Gastroesophageal sphincter (tissue), 4 donors: ENCODE measurements around the gene TTC7B. TPM values are rescaled to one million over a fixed set of nuclear protein-coding genes. Genes with fewer than 3 reads are reported as not detected.

Source experiments
- ATAC-seq: fragments of 150-250 bp; one replicate; pipeline ENCODE4 v1.9.1; 2016; ENCODE audit warnings: mild to moderate bottlenecking, moderate library complexity
- H3K27ac ChIP-seq, 4 donors: fragments of 200-600 bp; sonication (generic) in 3 of 4; 1 replicate in 3 of 4; 2 replicates in 1 of 4; pipeline ENCODE4 v1.5.1; 2016 to 2019
- H3K27me3 ChIP-seq: fragments of 200-600 bp; sonication (generic); one replicate; pipeline ENCODE4 v1.5.1; 2019
- H3K36me3 ChIP-seq, 2 donors: fragments of 200-600 bp; sonication (generic); one replicate each; pipeline ENCODE4 v1.5.1; 2019; ENCODE audit warnings: control low read depth in 1 of 2
- H3K4me1 ChIP-seq, 3 donors: fragments of 200-600 bp; sonication (generic); 1 replicate in 2 of 3; 2 replicates in 1 of 3; pipeline ENCODE4 v1.5.1; 2016 to 2019; ENCODE audit warnings: control low read depth in 2 of 3
- H3K4me3 ChIP-seq, 2 donors: fragments of 200-600 bp; sonication (generic); one replicate each; pipeline ENCODE4 v1.5.1; 2019; ENCODE audit warnings: mild to moderate bottlenecking in 1 of 2, moderate library complexity in 1 of 2
- H3K9me3 ChIP-seq, 3 donors: fragments of 200-600 bp; sonication (generic); one replicate each; pipeline ENCODE4 v1.5.1; 2017 to 2019; ENCODE audit warnings: control low read depth in 2 of 3
- EP300 ChIP-seq: sonication (generic); formaldehyde crosslinking; IDR thresholded peaks from one replicate; pipeline ENCODE4 v1.6.1; 2017; ENCODE audit warnings: antibody characterized with exemption, mild to moderate bottlenecking
- POLR2A ChIP-seq, 2 donors: fragments of 450-650 bp; IDR thresholded peaks; one replicate each; pipeline ENCODE4 v1.6.1; 2017; ENCODE audit warnings: antibody characterized with exemption in 2 of 2, mild to moderate bottlenecking in 2 of 2, moderate library complexity in 1 of 2
- POLR2AphosphoS5 ChIP-seq: sonication (generic); formaldehyde crosslinking; IDR thresholded peaks from one replicate; pipeline ENCODE4 v1.6.1; 2017; ENCODE audit warnings: antibody characterized with exemption
- WGBS, 2 donors: methylation state at CpG; one replicate each; pipeline ENCODE4 v1.1.5; 2018; ENCODE audit warnings: low coverage in 1 of 2; 5-methylcytosine and 5-hydroxymethylcytosine counted together
- total RNA-seq, 4 donors: library from RNA; depleted of rRNA; stranded (reverse); fragments of >200 nt; gene quantifications; one replicate each; pipeline ENCODE4 v1.1.0, GENCODE V29; 2016
- TF ChIP-seq, protein P1 (sequence below), 4 experiments: fragments of 200-600 bp in 2 of 4; fragments of 450-650 bp in 2 of 4; sonication (generic) in 1 of 4; IDR thresholded peaks; one replicate each; pipeline ENCODE4 v1.5.1; 2017 to 2019; ENCODE audit warnings: antibody characterized with exemption in 4 of 4, mild to moderate bottlenecking in 2 of 4, moderate library complexity in 2 of 4

TTC7B gene
- total RNA-seq, 4 donors from 2014 or later, result 59.0 to 170 (median 64.1) TPM

DNA sequence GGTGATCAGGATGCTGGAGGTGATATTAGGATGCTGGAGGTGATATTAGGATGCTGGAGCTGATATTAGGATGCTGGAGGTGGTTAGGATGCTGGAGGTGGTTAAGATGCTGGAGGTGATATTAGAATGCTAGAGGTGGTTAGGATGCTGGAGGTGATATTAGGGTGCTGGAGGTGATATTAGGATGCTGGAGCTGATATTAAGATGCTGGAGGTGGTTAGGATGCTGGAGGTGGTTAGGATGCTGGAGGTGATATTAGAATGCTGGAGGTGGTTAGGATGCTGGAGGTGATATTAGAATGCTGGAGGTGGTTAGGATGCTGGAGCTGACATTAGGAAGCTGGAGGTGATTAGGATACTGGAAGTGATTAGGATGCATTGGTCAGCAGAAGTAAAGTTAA lies 318.0 kb downstream of the TTC7B start:
- H3K4me3 ChIP-seq, result no peak overlapping the region
- H3K36me3 ChIP-seq, result no peaks in the 10 kb centered on the region
- no peak overlapping the region for H3K27ac ChIP-seq
- H3K27me3 ChIP-seq, result no peaks in the 10 kb centered on the region
- ATAC-seq, result no peak
- no peaks in the 10 kb centered on the region for H3K4me1 ChIP-seq
- TF ChIP-seq, protein P1, sequence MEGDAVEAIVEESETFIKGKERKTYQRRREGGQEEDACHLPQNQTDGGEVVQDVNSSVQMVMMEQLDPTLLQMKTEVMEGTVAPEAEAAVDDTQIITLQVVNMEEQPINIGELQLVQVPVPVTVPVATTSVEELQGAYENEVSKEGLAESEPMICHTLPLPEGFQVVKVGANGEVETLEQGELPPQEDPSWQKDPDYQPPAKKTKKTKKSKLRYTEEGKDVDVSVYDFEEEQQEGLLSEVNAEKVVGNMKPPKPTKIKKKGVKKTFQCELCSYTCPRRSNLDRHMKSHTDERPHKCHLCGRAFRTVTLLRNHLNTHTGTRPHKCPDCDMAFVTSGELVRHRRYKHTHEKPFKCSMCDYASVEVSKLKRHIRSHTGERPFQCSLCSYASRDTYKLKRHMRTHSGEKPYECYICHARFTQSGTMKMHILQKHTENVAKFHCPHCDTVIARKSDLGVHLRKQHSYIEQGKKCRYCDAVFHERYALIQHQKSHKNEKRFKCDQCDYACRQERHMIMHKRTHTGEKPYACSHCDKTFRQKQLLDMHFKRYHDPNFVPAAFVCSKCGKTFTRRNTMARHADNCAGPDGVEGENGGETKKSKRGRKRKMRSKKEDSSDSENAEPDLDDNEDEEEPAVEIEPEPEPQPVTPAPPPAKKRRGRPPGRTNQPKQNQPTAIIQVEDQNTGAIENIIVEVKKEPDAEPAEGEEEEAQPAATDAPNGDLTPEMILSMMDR (IDR thresholded peaks at IDR 0.05), result no peak
- no peak for TF ChIP-seq POLR2A (IDR thresholded peaks at IDR 0.05)
- no peak for TF ChIP-seq EP300
- TF ChIP-seq POLR2AphosphoS5, result no peak
- no peaks in the 10 kb centered on the region for H3K9me3 ChIP-seq

DNA sequence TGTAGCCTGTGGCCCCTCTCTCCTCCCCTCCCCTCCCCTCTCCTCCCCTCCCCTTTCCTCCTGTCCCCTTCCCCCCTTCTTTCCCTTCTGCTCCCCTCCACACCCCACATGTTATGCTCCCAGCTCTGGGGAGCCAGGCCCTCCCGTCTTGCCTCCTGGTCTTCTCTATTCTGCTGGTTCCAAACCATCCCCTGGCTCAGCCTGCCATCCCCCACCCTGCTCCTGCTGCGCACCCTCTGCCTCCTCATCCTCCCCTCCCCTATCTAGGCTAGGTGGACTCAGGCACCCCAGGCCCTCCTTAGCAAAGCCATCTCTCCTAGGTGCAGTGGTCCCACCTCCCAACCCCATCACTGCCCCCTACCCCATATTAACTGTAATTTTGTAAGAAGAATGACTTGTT lies 319.9 kb downstream of the TTC7B start:
- Histone ChIP-seq H3K4me3 (no peak overlapping the region), H3K27me3 (no peaks in the 10 kb centered on the region), H3K36me3 (no peaks in the 10 kb centered on the region), H3K9me3 (no peaks in the 10 kb centered on the region), H3K4me1 (peaks cover 0 to 11% (median 7%) of the 10 kb centered on the region in 3 donors), H3K27ac (no peak overlapping the region)
- no peak for ATAC-seq
- 70% methylated on average over 2 of the region's 2 CpGs; no CpG with 5 or more reads in 1 of the 2 donors for WGBS, 2 donors
- TF ChIP-seq, protein P1 (IDR thresholded peaks at IDR 0.05), result no peak
- no peak for TF ChIP-seq POLR2A (IDR thresholded peaks at IDR 0.05)
- TF ChIP-seq EP300, result no peak
- TF ChIP-seq POLR2AphosphoS5, result no peak

DNA sequence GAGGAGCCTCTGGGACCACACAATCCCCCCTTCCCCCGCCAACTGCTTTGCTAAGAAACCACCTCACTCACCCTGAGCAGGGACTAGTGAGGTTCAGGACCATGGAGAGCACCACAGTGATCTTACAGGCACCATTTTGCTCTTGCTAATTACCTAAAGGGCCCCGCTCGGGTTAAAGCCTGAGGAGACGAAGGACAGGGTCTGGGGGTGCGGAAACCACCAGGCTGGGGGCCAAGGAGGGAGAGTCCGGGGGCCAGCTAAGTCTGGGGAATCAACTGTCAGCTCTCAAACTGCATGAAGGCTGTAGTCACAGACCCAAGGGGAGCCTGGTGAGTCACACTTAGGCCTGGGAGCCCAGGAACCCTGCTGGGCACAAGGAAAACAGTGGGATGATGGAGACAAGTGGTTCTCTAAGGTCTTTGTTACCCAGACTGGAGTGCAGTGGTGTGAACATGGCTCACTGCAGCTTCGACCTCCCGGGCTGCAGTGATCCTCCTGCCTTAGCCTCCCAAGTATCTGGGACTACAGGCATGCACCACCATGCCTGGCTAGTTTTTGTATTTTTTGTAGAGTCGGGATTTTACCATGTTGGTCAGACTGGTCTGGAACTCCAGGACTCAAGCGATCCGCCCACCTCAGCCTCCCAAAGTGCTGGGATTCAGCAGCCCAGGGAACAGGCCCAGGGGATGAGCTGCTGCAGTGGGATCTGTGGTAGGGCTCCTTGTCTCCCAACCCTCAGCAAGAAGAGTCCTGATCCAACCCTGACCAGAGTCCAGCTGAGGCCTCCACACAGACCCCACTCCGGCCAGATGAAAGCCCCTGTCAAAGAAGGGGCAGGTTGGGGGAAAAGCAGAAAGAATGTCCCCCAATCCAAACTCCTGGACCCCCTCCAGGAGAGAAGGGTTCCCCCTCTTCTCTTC lies 320.6 kb downstream of the TTC7B start:
- TF ChIP-seq EP300, result no peak
- TF ChIP-seq, protein P1 (IDR thresholded peaks at IDR 0.05), result no peak
- TF ChIP-seq POLR2A (IDR thresholded peaks at IDR 0.05), result no peak
- no peak for TF ChIP-seq POLR2AphosphoS5
- H3K9me3 ChIP-seq, result no peaks in the 10 kb centered on the region
- H3K27me3 ChIP-seq, result no peaks in the 10 kb centered on the region
- no peaks in the 10 kb centered on the region for H3K36me3 ChIP-seq
- 14 to 56% methylated on average over 1 to 3 of the region's 12 CpGs for WGBS, 2 donors
- no peak overlapping the region for H3K4me3 ChIP-seq
- H3K4me1 ChIP-seq, result peaks cover 0 to 18% (median 13%) of the 10 kb centered on the region in 3 donors
- no peak for ATAC-seq
- no peak overlapping the region for H3K27ac ChIP-seq

DNA sequence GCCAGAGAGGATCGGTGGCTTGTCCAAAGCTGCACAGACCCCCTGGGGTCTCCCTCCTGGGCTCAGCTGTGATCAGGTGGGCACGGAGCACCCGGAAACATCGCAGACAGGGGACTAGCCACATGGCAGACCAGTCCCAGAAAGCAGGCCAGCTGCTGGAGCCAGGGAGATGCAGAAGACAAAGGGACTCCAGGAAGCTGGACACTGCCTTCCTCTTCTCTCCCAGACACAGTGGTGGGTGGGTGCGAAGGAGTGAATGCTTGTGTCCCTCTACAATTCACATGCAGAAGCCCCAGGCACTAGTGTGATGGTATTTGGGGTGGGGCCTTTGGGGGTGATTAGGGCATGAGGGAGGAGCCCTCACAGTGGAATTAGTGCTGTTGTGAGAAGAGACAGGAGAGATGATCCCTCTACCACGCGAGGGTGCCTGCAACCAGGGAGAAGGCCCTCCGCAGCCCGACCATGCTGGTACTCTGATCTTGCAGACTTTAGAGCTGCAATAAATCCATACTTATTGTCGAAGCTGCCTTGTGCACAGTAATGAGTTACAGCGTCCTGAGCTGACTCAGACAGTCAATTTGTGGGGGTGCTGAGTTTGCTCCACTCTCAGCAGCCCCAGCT lies 324.2 kb downstream of the TTC7B start:
- Histone ChIP-seq H3K9me3 (no peaks in the 10 kb centered on the region), H3K27ac (peak overlapping the region in 2 of 4 donors; percentile 4 to 51), H3K4me1 (peaks cover 0 to 31% (median 15%) of the 10 kb centered on the region in 3 donors), H3K4me3 (no peak overlapping the region), H3K36me3 (no peaks in the 10 kb centered on the region), H3K27me3 (no peaks in the 10 kb centered on the region)
- ATAC-seq, result peak; percentile 3
- TF ChIP-seq, protein P1 (IDR thresholded peaks at IDR 0.05), result no peak
- TF ChIP-seq POLR2AphosphoS5 (no peak), EP300 (no peak), POLR2A (IDR thresholded peaks at IDR 0.05) (no peak)
- 50 to 60% methylated on average over 4 to 6 of the region's 11 CpGs for WGBS, 2 donors
